GM19468 (cell line): Measurements from ENCODE around the gene PPP1R14D.

ENCODE experiments used
- ATAC-seq: cut with Tn5 transposase; IDR thresholded peaks from one replicate; pipeline ENCODE4 v1.9.1; 2021; ENCODE audit warnings: mild to moderate bottlenecking, moderate library complexity, moderate number of reproducible peaks; ENCODE audit not compliant: unreplicated experiment; ENCODE audit errors: extremely low read depth

Gene PPP1R14D

GRCh38 chr15:40787991-40788390, 40.5 kb downstream of the PPP1R14D start:
- ATAC-seq: no peak

DNA sequence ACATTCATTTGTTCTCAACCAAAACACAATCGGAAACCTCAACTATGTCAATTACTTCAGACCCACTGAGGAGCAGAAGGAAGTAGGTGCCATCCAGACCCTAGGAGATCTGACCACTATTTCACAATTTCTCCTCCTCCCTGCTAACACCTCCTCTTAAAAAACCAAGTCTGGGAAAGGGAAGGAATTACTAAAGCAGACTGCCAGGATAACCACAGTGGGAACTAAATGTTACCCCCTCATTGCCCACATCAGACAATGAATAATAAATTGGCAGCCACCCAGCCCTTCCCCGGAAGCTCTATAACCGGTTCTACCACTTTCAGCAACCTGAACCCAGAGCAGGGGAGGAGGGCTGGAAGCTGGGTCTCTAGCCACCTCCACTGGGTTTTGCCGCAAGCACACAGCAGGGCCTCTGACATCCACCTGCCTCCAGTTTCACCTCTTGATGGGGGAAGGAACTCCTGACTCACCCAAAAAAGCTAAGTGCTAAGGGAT, 41.1 kb downstream of the PPP1R14D start:
- no peak for ATAC-seq

DNA sequence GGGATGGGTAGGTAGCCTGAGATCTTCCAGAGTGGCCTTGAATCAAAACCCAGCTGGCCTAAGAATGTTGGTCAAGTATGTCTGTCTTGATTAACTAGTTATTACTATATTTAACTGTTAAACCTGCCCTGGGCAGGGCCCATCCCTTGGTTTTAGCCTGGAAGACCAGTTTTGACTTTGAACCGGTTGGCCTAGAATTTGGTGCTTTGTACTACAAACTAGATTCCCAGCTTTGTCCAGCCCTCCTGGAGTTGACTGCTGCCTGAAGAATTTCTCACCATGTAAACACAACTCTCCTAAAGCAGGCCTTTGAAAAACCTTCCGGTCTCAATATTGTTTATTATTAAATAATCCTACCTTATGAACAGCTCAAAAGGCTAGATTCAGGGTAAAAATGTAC, 42.7 kb downstream of the PPP1R14D start:
- ATAC-seq: no peak

- ATAC-seq: no peak
Observed at GRCh38 chr15:40785164-40785563, 43.3 kb downstream of the PPP1R14D start.

- ATAC-seq: no peak
Observed at GRCh38 chr15:40782609-40783227, 45.8 kb downstream of the PPP1R14D start.

GRCh38 chr15:40776537-40777141, 51.9 kb downstream of the PPP1R14D start:
- ATAC-seq: no peak

DNA sequence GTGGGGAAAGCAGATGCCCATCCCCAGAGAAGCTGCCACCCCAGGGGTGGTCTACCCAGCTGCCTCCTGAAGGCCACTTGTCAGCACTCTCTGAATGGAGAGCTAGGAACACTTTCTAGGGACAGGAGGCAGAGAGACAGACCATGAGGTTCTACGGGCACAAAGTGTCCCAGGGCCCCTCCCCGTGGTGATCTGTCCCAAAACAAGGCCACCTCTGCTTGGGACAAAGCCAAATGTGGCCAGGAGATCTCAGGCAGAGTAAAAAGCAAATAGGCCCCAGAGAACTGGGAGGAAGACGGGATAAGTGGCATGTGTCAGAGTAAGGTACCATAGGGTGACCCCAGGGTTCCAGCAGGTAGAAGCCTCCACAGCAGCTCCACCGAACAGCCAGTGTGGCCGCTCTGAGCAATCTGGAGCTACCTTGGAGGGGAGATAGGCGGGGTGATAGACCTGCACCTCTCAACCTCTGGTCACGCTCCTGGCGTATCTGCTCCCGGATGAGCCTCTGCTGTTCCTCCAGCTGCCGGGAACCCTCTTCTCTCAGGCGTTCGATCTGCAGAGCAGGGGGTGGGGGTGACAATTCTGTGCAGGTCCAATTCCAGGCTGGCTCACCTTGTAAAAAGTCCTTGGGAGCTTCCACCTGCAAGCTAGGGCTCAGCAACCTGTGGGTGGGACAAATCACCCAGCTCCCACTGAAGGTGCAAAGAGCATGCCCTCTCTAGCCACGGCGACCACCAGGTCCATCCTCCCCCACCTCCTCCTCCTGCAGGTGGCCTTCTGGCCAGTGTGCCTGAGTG, 52.6 kb downstream of the PPP1R14D start:
- no peak for ATAC-seq

DNA sequence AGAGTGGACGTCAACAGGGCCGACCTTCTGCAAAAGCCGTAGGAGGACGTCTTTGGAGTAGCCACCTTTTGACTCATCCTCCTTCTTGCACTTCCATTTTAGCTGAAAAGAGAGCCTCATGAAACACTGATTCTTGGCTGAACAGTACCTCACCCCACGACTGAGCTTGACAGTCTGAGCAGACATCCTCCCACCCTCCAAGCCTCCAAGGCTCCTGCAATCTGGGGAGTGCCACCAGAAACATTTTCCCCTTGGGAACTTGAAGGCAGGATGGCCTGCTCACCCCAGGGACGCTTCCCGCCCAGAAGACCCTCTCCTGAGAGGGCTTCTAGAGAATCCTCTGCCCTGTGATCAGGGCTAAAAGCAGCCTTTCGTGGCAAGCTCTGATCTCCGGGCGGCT, 53.5 kb downstream of the PPP1R14D start:
- no peak for ATAC-seq

DNA sequence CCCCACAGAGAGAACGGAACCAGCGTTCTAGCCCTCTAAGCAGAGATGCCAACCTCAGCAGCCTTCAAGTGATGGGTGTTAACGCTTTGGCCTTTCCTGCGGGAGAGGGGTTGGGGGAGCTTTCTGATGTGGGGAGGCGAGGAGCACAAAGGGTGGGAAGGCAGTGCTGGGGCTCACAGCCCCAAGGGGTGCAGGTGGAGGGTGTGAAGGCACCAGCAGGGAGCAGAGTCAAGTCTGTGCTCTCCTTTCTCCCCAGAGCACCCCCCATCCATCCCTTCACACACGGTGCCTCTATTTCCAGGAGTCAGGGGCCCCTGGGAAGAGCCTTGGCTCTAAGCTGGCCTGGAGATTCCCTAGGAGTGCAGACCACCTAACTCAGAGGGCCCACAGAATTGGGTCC, 54.6 kb downstream of the PPP1R14D start:
- no peak for ATAC-seq

GRCh38 chr15:40773496-40773895, 55.0 kb downstream of the PPP1R14D start:
- ATAC-seq: no peak

DNA sequence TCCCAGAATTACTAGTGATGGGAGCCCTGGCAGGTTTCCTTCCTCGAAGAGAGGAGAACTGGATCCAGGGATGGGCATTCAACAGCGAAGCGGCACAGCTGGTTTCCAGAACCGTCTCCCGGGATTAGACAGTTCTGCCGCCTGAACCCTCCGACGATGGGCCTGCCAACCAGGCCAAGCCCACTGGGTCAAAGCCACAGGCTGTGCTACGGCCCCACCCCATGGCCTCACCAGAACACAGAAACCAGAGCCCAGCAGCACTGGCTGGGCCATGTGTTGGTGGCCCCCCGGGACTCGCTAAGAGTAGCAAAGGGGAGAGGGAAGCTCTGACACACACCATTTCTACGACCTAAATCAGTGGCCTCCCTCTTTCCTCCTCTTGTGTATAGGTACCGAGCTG, 56.5 kb downstream of the PPP1R14D start:
- no peak for ATAC-seq

- no peak for ATAC-seq
Observed at GRCh38 chr15:40771242-40771641, 57.3 kb downstream of the PPP1R14D start.

- ATAC-seq: no peak
Observed at GRCh38 chr15:40770147-40770721, 58.3 kb downstream of the PPP1R14D start.

- ATAC-seq: peak; percentile 18
Observed at GRCh38 chr15:40769274-40770146, 59.0 kb downstream of the PPP1R14D start, which contains the start of gene C15orf62. Gene C15orf62 (plus strand): TSS chr15:40769980. CDS start chr15:40770496, 516 bp downstream.

DNA sequence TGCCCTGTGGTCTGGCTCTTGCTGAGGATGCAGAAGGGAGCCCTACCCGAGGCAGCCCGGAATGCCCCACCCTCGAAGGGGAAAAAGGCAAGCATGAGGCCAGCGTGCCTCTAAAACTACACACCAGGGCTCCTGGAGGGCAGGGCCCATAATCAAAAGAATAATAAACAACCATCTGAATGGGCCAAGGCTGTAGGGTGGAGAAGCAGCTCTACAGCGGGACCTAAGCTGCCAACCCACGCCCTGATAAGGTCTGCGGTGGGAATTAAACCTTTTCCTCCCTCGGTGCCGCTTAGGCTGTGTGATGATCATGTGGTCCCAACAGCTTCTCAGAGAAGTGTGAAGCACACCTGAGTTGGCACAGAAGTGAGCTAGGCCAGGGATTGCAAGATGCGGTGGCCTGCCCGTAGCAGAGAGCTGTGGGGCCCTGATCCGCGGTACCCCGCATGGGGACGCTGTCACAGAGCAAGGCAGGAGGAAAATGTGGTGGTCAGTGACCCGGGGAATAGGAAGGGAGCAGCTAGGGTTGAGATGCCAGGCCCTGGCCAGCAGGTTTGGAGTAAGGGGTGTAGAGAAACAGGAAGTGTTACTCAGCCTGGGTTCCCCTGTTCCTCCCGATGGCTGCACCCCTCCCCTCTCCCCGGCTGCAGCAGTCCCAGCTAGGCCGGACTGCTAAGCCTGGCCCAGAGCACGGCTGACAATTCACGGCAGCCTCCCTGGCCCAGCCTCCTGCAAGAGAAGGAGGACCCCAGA, 59.8 kb downstream of the PPP1R14D start:
- no peak for ATAC-seq

GRCh38 chr15:40767838-40768500, 60.5 kb downstream of the PPP1R14D start:
- no peak for ATAC-seq

DNA sequence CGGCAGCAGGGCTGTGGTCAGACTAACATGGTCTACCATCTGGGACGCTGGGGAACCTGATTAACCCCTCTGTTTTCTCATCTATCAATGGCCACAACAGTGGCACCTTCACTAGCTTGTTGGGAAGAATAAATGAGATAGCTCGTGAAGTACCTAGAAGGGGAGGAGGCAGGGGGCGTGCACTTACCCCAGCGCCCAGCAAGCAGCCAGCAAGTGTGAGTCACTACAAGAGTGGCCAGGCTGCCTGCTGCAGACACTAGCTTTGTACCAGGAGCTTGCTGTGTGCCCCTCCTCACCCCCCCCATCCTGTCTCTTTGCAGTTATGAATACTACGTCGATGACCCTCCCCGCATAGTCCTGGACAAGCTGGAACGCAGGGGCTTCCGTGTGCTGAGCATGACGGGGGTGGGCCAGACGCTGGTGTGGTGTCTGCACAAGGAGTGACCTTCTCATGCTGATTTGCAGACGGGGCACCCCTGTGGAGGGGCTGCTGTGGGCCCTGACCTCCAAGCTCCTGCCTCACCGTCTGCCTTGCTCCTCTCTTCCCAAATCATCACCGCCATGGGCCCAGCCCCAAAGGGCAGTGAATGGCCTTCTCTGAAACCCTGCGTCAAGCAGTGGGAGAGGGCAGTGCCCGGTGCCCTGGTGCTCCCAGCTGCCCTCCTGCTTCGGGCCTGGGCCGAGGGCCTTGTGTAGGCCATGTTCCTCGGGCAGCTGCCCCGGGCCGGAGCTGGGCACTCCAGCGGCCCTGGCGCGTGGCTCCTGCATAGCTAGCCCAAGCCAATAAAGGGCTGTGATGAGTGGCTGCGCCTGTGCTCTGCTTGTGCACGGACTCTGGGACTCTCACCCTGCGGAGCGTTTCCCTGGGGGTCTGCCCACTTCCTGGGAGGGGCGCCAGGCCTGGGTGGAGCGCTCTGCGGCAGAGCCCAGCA, 61.3 kb downstream of the PPP1R14D start:
- ATAC-seq: no peak
